Measurements from ENCODE around the gene KRR1. TPM values are rescaled to one million over a fixed set of nuclear protein-coding genes. Genes with fewer than 3 reads are reported as not detected.

KRR1 gene
- total and polyA plus RNA-seq, 12 donors: 18.0 to 87.5 (median 47.7) TPM

DNA sequence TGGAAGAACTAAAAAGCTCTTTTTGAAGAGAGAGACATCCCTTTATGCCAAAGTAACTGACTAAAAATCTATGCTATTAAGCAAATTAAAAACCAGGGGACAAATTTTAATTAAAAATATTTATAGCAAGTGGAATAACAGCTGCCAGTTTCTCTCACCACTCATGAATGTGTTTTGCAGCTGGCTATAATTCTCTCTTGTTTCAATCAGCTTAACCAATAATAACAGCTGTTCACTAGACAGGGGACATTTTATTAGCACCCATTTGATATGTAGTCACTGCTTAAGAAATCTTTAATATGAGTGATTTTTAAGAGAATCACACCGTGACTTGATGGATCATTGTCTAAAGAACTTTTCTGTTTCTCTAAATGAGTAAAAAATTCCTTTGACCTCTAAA lies 34.2 kb upstream of the KRR1 start:
- whole genome bisulfite sequencing, 4 donors: 81 to 97% (median 96%) methylated on average over 1 of the region's 1 CpG
- intact Hi-C loops (cut with DNase I): no loop called here

DNA sequence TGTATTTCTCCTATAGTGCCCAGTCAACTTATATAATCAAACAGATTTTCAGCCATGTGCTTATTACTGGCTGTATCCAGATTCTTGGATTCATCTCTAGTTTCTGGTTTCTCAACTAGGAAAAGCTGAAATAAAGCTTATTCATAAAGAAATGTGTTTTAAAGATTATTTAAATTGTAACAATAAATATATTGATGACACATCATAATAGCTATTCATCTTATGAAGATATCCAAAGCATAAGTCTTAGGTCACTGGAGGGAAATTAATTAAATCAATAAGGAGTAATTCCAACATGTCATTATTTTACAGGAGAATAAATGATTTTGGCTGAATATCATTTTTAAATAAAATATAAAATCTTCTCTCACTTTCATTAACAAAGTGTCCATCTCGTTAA lies 32.1 kb upstream of the KRR1 start:
- Histone ChIP-seq H3K4me3 (no peak overlapping the region), H3K36me3 (replicated peaks in 1 of 2) (no peaks in the 10 kb centered on the region), H3K27ac (no peak overlapping the region), H3K27me3 (no peaks in the 10 kb centered on the region), H3K4me1 (replicated peaks in 1 of 2) (no peaks in the 10 kb centered on the region), H3K9me3 (replicated peaks in 1 of 3) (no peaks in the 10 kb centered on the region)
- WGBS, 4 donors: 85 to 95% (median 92%) methylated on average over 1 of the region's 1 CpG
- intact Hi-C loops (cut with DNase I): no loop called here
- no peak for DNase-seq
- no peak for TF ChIP-seq POLR2A (IDR thresholded peaks at IDR 0.05)
- TF ChIP-seq, protein P1, sequence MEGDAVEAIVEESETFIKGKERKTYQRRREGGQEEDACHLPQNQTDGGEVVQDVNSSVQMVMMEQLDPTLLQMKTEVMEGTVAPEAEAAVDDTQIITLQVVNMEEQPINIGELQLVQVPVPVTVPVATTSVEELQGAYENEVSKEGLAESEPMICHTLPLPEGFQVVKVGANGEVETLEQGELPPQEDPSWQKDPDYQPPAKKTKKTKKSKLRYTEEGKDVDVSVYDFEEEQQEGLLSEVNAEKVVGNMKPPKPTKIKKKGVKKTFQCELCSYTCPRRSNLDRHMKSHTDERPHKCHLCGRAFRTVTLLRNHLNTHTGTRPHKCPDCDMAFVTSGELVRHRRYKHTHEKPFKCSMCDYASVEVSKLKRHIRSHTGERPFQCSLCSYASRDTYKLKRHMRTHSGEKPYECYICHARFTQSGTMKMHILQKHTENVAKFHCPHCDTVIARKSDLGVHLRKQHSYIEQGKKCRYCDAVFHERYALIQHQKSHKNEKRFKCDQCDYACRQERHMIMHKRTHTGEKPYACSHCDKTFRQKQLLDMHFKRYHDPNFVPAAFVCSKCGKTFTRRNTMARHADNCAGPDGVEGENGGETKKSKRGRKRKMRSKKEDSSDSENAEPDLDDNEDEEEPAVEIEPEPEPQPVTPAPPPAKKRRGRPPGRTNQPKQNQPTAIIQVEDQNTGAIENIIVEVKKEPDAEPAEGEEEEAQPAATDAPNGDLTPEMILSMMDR (IDR thresholded peaks at IDR 0.05): no peak

More for the DNA sequence above, 34.2 kb upstream of the KRR1 start:
- TF ChIP-seq, protein P1 (IDR thresholded peaks at IDR 0.05): no peak
- no peak for TF ChIP-seq POLR2A (IDR thresholded peaks at IDR 0.05)
- H3K27me3 ChIP-seq: no peaks in the 10 kb centered on the region
- H3K4me1 ChIP-seq (replicated peaks in 1 of 2): peaks cover 0 to 5% of the 10 kb centered on the region in 2 donors
- no peak overlapping the region for H3K4me3 ChIP-seq
- no peaks in the 10 kb centered on the region for H3K36me3 ChIP-seq (replicated peaks in 1 of 2)
- no peak for DNase-seq
- H3K9me3 ChIP-seq (replicated peaks in 1 of 3): no peaks in the 10 kb centered on the region
- H3K27ac ChIP-seq: no peak overlapping the region

DNA sequence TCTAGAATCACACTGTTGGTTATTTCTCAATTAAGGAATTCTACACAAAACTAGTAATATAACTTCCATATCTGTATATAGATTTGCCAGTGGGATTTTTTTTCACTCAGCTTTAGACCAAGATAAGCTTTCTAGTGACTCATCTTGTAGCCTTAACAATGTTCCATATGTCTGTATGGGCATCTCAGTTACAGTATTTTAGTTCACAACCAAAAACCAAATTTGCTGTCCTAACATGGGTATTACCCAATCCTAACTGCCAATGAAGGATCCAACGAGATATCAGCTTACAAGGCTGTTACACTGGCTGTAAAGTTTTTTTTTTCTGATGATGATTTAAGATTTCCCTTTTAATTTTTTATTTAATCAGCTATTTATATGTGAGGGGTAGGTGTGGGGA lies 31.5 kb upstream of the KRR1 start:
- no peak overlapping the region for H3K4me3 ChIP-seq
- intact Hi-C loops (cut with DNase I): no loop called here

DNA sequence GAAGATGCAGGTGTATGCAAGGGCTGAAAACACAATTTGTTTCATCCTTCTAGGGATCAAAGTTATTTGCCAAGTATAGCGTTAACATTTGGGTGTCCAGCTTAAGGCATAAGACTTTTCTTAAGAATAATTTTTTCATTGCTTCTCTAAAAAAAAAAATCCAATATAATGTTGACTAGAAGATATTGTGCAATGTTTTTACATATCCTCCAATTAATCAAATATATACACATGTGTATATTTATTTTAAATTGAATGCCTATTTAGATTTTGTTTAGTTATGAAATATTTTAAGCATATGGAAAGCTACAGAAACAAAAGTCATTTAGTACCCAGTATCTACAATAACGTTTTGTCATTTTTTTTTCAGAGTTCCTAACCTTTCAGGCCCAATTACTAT lies 28.5 kb upstream of the KRR1 start:
- Histone ChIP-seq H3K4me1 (replicated peaks in 1 of 2) (no peaks in the 10 kb centered on the region), H3K4me3 (no peak overlapping the region), H3K27ac (no peak overlapping the region), H3K36me3 (replicated peaks in 1 of 2) (no peaks in the 10 kb centered on the region), H3K9me3 (replicated peaks in 1 of 3) (no peaks in the 10 kb centered on the region), H3K27me3 (no peaks in the 10 kb centered on the region)
- TF ChIP-seq POLR2A (IDR thresholded peaks at IDR 0.05): no peak
- TF ChIP-seq, protein P1 (IDR thresholded peaks at IDR 0.05): no peak
- 75 to 86% (median 82%) methylated on average over 2 of the region's 2 CpGs for WGBS, 4 donors
- no peak for DNase-seq
- intact Hi-C loops (cut with DNase I): no loop called here

More for the DNA sequence above, 31.5 kb upstream of the KRR1 start:
- Histone ChIP-seq H3K4me1 (replicated peaks in 1 of 2) (no peaks in the 10 kb centered on the region), H3K9me3 (replicated peaks in 1 of 3) (no peaks in the 10 kb centered on the region), H3K27ac (no peak overlapping the region), H3K27me3 (no peaks in the 10 kb centered on the region), H3K36me3 (replicated peaks in 1 of 2) (no peaks in the 10 kb centered on the region)
- WGBS, 4 donors: 45 to 71% (median 64%) methylated on average over 1 of the region's 1 CpG
- TF ChIP-seq, protein P1 (IDR thresholded peaks at IDR 0.05): no peak
- no peak for TF ChIP-seq POLR2A (IDR thresholded peaks at IDR 0.05)
- DNase-seq: no peak
